Mesenchymal stem cell (in vitro differentiated cells and primary cell): ENCODE measurements around the gene FGD2.

Experiments used
- DNase-seq: peaks from one replicate; pipeline ENCODE4 v3.0.0-alpha.2; 2013
- H2AFZ ChIP-seq: one replicate; pipeline ENCODE4 v1.6.1; 2013; ENCODE audit warnings: low read depth, mild to moderate bottlenecking, control low read depth, inconsistent platforms, low read length, moderate library complexity
- H2AK5ac ChIP-seq: 2 replicates; pipeline ENCODE4 v1.6.1; 2013; ENCODE audit warnings: low read length, moderate library complexity, mild to moderate bottlenecking, inconsistent platforms; ENCODE audit not compliant: severe bottlenecking
- H2BK120ac ChIP-seq: one replicate; pipeline ENCODE4 v1.6.1; 2013; ENCODE audit warnings: low read depth, mild to moderate bottlenecking, inconsistent platforms, low read length, moderate library complexity
- H2BK12ac ChIP-seq, 2 experiments: one replicate each; pipeline ENCODE4 v1.6.1; 2013; ENCODE audit warnings: inconsistent platforms in 2 of 2, low read length in 2 of 2, mild to moderate bottlenecking in 2 of 2, moderate library complexity in 2 of 2, control low read depth in 1 of 2
- H2BK15ac ChIP-seq: one replicate; pipeline ENCODE4 v1.6.1; 2013; ENCODE audit warnings: mild to moderate bottlenecking, low read depth, inconsistent platforms; ENCODE audit not compliant: poor library complexity, severe bottlenecking
- H2BK5ac ChIP-seq: 2 replicates; pipeline ENCODE4 v1.6.1; 2013; ENCODE audit warnings: low read depth, mild to moderate bottlenecking, low read length, control low read depth, inconsistent platforms; ENCODE audit not compliant: poor library complexity, severe bottlenecking
- H3K14ac ChIP-seq, 2 experiments: one replicate each; pipeline ENCODE4 v1.6.1; 2013; ENCODE audit warnings: inconsistent platforms in 2 of 2, low read length in 2 of 2, control low read depth in 1 of 2, mild to moderate bottlenecking in 1 of 2, moderate library complexity in 1 of 2
- H3K18ac ChIP-seq, 2 experiments: one replicate each; pipeline ENCODE4 v1.6.1; 2013; ENCODE audit warnings: inconsistent platforms in 2 of 2, low read length in 2 of 2, control low read depth in 1 of 2, low read depth in 1 of 2, mild to moderate bottlenecking in 1 of 2
- H3K23ac ChIP-seq, 2 experiments: one replicate each; pipeline ENCODE4 v1.6.1; 2013; ENCODE audit warnings: inconsistent platforms in 2 of 2, low read length in 2 of 2, mild to moderate bottlenecking in 2 of 2, moderate library complexity in 2 of 2, control low read depth in 1 of 2
- H3K27ac ChIP-seq: 2 replicates; pipeline ENCODE4 v1.5.1; 2013; ENCODE audit warnings: mild to moderate bottlenecking, moderate library complexity, low read length, control low read depth, inconsistent platforms; ENCODE audit not compliant: poor library complexity, severe bottlenecking
- H3K27me3 ChIP-seq, 2 experiments: 2 replicates each; pipeline versions ENCODE4 v1.6.1 to v1.7.0; 2013; ENCODE audit warnings: low read length in 2 of 2, mild to moderate bottlenecking in 2 of 2, moderate library complexity in 2 of 2, control low read depth in 1 of 2, inconsistent platforms in 1 of 2; ENCODE audit not compliant: control insufficient read depth in 1 of 2, insufficient read depth in 1 of 2
- H3K36me3 ChIP-seq, 2 experiments: 2 replicates each; pipeline versions ENCODE4 v1.6.1 to v1.7.0; 2013; ENCODE audit warnings: low read length in 2 of 2, control low read depth in 1 of 2, inconsistent platforms in 1 of 2, low read depth in 1 of 2, mild to moderate bottlenecking in 1 of 2; ENCODE audit not compliant: insufficient read depth in 2 of 2, control insufficient read depth in 1 of 2
- H3K4ac ChIP-seq, 2 experiments: one replicate each; pipeline ENCODE4 v1.6.1; 2013; ENCODE audit warnings: inconsistent platforms in 2 of 2, low read length in 2 of 2, mild to moderate bottlenecking in 2 of 2, moderate library complexity in 2 of 2, control low read depth in 1 of 2, low read depth in 1 of 2
- H3K4me1 ChIP-seq: 2 replicates; pipeline ENCODE4 v1.6.1; 2013; ENCODE audit warnings: low read depth, low read length, control low read depth; ENCODE audit not compliant: control insufficient read depth, insufficient read depth
- H3K4me2 ChIP-seq: 2 replicates; pipeline ENCODE4 v1.6.1; 2013; ENCODE audit warnings: low read length, mild to moderate bottlenecking, inconsistent platforms; ENCODE audit not compliant: poor library complexity, severe bottlenecking
- H3K4me3 ChIP-seq, 2 experiments: 2 replicates each; pipeline versions ENCODE4 v1.5.1 to v1.7.0; 2013; ENCODE audit warnings: low read length in 2 of 2, mild to moderate bottlenecking in 2 of 2, control low read depth in 1 of 2, low read depth in 1 of 2; ENCODE audit not compliant: insufficient read depth in 1 of 2
- H3K79me1 ChIP-seq: replicated peaks from 2 replicates; pipeline ENCODE4 v1.6.1; 2013; ENCODE audit warnings: mild to moderate bottlenecking, control low read depth, low read length, inconsistent platforms; ENCODE audit not compliant: poor library complexity, severe bottlenecking
- H3K9ac ChIP-seq: 2 replicates; pipeline ENCODE4 v1.7.0; 2013; ENCODE audit warnings: mild to moderate bottlenecking, low read length, moderate library complexity
- H3K9me3 ChIP-seq: 2 replicates; pipeline ENCODE4 v1.7.0; 2013; ENCODE audit warnings: mild to moderate bottlenecking, low read length; ENCODE audit not compliant: control insufficient read depth
- H4K8ac ChIP-seq: one replicate; pipeline ENCODE4 v1.6.1; 2013; ENCODE audit warnings: inconsistent platforms, mild to moderate bottlenecking, low read length, moderate library complexity
- H4K91ac ChIP-seq: one replicate; pipeline ENCODE4 v1.6.1; 2013; ENCODE audit warnings: mild to moderate bottlenecking, low read length, inconsistent platforms
- WGBS: methylation state at CpG from one replicate; pipeline ENCODE4 v1.1.7; 2013; ENCODE audit warnings: mixed read lengths; 5-methylcytosine and 5-hydroxymethylcytosine counted together

FGD2 gene

GRCh38 chr6:37020381-37020780 lies 14.9 kb downstream of the FGD2 start:
- Histone ChIP-seq H4K8ac (no peak overlapping the region), H3K23ac (no peak overlapping the region), H2AFZ (no peak overlapping the region), H3K14ac (no peak overlapping the region), H3K4ac (no peak overlapping the region), H3K9me3 (no peaks in the 10 kb centered on the region), H3K79me1 (no peaks in the 10 kb centered on the region), H3K18ac (no peak overlapping the region), H3K36me3 (no peaks in the 10 kb centered on the region), H3K9ac (no peak overlapping the region), H2BK12ac (no peak overlapping the region), H3K4me1 (peaks cover 21% of the 10 kb centered on the region), H3K4me3 (no peak overlapping the region), H3K4me2 (no peak overlapping the region), H3K27ac (no peak overlapping the region), H2BK120ac (no peak overlapping the region), H2BK5ac (no peak overlapping the region), H4K91ac (no peak overlapping the region), H2BK15ac (no peak overlapping the region), H2AK5ac (no peak overlapping the region), H3K27me3 (peaks cover 0 to 7% of the 10 kb centered on the region in 2 experiments)
- 59% methylated on average over 10 of the region's 12 CpGs for WGBS
- no peak for DNase-seq

- Histone ChIP-seq H2AFZ (no peak overlapping the region), H3K27me3 (peaks cover 0 to 8% of the 10 kb centered on the region in 2 experiments), H3K4me2 (no peak overlapping the region), H3K27ac (no peak overlapping the region), H3K9me3 (no peaks in the 10 kb centered on the region), H2AK5ac (no peak overlapping the region), H4K8ac (no peak overlapping the region), H2BK5ac (no peak overlapping the region), H2BK15ac (no peak overlapping the region), H3K9ac (no peak overlapping the region), H3K18ac (no peak overlapping the region), H2BK120ac (no peak overlapping the region), H3K14ac (peak overlapping the region in 1 of 2 experiments; percentile 19), H4K91ac (no peak overlapping the region), H2BK12ac (no peak overlapping the region), H3K36me3 (no peaks in the 10 kb centered on the region), H3K23ac (no peak overlapping the region), H3K4me3 (no peak overlapping the region), H3K4ac (no peak overlapping the region), H3K4me1 (peaks cover 21% of the 10 kb centered on the region), H3K79me1 (no peaks in the 10 kb centered on the region)
- DNase-seq, result no peak
- 98% methylated on average over 5 of the region's 5 CpGs for WGBS
Measured at GRCh38 chr6:37020812-37021211, 15.4 kb downstream of the FGD2 start.

GRCh38 chr6:37021356-37022129 lies 16.1 kb downstream of the FGD2 start:
- no peak overlapping the region for H4K8ac ChIP-seq
- H3K4ac ChIP-seq, result no peak overlapping the region
- H2AFZ ChIP-seq, result no peak overlapping the region
- DNase-seq, result peak; percentile 62
- H3K36me3 ChIP-seq, result no peaks in the 10 kb centered on the region
- no peak overlapping the region for H4K91ac ChIP-seq
- no peaks in the 10 kb centered on the region for H3K79me1 ChIP-seq
- peak overlapping the region; percentile 0 for H2AK5ac ChIP-seq
- no peak overlapping the region for H3K23ac ChIP-seq
- H3K14ac ChIP-seq, result no peak overlapping the region
- peaks cover 0 to 15% of the 10 kb centered on the region in 2 experiments for H3K27me3 ChIP-seq
- no peak overlapping the region for H3K18ac ChIP-seq
- WGBS, result 84% methylated on average over 13 of the region's 14 CpGs
- no peak overlapping the region for H3K9ac ChIP-seq
- H3K4me2 ChIP-seq, result no peak overlapping the region
- H3K27ac ChIP-seq, result no peak overlapping the region
- peak overlapping the region; percentile 66 for H2BK15ac ChIP-seq
- H2BK5ac ChIP-seq, result no peak overlapping the region
- H2BK12ac ChIP-seq, result no peak overlapping the region
- peaks cover 21% of the 10 kb centered on the region for H3K4me1 ChIP-seq
- H2BK120ac ChIP-seq, result no peak overlapping the region
- H3K9me3 ChIP-seq, result no peaks in the 10 kb centered on the region
- no peak overlapping the region for H3K4me3 ChIP-seq

- Histone ChIP-seq H3K14ac (no peak overlapping the region), H2AK5ac (peak overlapping the region; percentile 21), H4K91ac (no peak overlapping the region), H2BK5ac (no peak overlapping the region), H3K4me1 (peaks cover 21% of the 10 kb centered on the region), H3K27ac (no peak overlapping the region), H4K8ac (no peak overlapping the region), H3K18ac (peak overlapping the region in 1 of 2 experiments; percentile 28), H3K4ac (no peak overlapping the region), H2AFZ (no peak overlapping the region), H3K4me3 (no peak overlapping the region), H2BK15ac (peak overlapping the region; percentile 66), H2BK12ac (peak overlapping the region in 1 of 2 experiments; percentile 45), H3K9me3 (no peaks in the 10 kb centered on the region), H3K36me3 (no peaks in the 10 kb centered on the region), H3K79me1 (no peaks in the 10 kb centered on the region), H2BK120ac (no peak overlapping the region), H3K9ac (no peak overlapping the region), H3K27me3 (peaks cover 0 to 21% of the 10 kb centered on the region in 2 experiments), H3K23ac (no peak overlapping the region), H3K4me2 (no peak overlapping the region)
- no peak for DNase-seq
- 94% methylated on average over 17 of the region's 17 CpGs for WGBS
Measured at GRCh38 chr6:37022135-37022863, 16.8 kb downstream of the FGD2 start.
